Right hindlimb (tissue), 1 donor: ENCODE results near the gene ERCC6L2.

ENCODE experiments used
- DNase-seq: peaks from one replicate; pipeline ENCODE4 v3.0.0-alpha.2; 2018

Gene ERCC6L2

DNA sequence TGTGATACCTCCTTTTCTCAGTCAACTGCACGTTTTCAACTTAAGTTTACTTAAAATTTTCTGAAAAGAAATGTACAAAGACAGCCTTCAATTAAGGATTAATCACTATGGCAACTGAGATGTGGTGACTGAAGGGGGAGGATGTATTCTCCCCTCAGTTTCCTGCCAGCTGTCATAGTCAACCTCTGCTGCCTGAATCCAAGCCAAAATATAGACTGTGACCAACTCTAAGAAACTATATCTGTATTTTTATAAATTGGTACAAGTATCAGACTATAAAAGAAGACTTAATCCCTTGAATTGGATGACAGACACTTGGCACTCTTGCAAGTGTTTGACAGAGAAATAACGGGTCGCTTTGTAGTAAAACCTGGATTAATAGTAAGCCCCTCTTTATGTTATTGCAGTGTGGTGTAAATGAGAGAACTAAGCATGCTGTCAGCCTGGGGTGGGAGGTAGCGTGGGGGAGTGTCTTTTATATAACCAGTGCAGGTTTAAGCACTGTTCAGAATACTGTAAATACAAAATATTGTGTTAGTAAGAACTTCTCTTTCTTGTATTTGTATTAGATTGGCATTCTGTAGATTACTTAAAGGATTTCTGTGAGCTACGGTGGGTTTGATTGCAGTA, 106.4 kb downstream of the ERCC6L2 start:
- peak; percentile 19 for DNase-seq

DNA sequence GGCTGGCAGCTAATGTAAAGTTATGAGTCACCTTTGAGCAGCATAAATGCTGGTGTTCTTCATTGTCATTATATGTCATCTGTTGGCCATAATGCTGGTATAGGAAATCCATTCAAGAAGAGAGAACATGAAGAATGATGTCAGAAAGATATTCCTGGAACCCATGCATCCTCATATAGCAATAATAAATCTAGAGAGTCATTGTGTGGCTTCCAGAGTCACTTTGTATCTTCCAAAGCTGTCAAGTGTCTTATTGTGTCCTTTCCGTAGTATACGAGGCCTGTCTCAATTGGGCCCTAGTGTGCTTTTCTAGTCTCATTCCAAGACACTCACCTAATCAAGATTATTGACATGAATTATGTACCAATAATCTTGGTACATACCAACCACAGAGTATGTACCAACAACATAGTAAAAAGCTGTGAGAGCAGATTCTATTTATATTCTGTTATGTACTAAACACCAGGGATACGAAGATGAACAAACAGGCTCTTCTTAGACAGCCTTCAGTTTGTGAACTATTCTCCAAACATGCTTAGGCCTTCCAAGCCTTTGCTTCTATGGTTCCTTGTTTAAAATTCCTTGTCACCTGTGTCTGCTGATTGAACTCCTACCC, 110.1 kb downstream of the ERCC6L2 start:
- no peak for DNase-seq

DNA sequence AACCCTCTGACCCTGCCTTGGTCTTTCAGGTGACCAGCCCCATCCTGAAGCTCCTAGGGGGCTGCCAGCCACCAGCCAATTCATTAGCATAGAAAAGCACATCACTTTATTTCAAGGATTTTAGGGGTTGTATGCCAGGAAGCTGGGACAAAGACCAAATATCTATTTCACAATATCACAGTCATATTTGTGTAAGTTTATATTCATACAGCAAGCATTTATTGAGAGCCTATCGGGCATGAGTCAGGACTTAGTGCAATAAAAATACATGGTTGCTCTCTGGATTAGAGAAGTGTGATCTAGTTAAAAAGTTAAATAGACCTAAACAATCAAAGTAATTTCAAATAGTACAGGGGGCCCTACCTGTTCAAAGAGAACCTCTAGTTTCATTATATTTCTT, 113.8 kb downstream of the ERCC6L2 start:
- DNase-seq, result no peak

DNA sequence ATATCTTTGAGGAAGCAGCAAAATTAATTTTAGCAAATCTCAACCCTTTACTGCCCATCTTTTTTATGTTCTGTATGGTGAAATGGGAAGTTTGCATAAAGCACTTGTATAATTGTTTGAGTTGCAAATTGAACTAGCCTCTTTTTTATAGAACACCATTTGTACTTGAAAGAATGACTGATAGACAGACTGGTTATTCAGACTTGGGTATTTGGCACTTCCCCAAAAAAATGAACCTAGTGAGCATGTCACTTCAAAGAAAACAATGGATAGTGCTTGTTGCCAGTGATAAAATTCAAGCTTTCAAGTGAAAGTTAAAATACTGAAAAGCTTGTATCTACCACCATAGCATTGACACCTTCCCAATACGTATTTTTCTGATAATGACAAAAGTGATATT, 115.8 kb downstream of the ERCC6L2 start:
- no peak for DNase-seq

DNA sequence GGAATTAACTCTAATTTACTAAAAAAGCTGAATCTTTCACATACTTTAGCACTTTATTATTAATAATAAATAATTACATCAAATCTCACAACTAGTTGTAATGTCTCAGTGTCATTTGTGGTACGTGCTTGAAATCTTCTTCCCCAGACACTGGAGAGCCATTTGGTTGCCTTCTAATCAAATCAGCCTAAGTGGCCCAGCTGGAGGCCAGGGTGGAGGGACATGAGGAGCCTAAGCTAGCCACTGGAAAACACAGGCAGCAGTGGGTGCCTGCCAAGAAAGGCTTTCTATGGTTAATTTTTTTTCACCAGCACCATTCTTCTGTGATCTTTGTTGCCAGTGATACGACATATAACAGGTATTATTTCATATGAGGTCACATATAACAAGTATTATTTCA, 117.0 kb downstream of the ERCC6L2 start:
- no peak for DNase-seq

DNA sequence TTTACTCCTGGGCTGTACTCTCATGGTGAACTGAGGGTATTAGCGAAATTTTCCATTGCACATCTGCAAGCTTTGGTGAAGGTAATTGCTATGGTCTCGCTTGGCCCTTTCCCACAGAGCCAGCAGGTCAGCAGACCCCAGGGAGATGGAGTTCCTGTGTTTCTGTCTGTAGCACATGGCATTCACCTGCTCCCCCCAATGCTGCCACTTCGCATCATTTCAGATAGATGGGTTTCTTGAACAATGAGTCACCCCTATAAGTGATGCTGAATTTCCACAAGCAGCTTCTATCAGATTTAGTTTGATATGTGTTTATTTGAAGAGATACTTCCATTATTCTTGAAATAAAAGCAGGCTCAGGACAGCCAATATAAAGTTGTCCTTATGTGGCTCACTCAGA, 117.8 kb downstream of the ERCC6L2 start:
- no peak for DNase-seq

DNA sequence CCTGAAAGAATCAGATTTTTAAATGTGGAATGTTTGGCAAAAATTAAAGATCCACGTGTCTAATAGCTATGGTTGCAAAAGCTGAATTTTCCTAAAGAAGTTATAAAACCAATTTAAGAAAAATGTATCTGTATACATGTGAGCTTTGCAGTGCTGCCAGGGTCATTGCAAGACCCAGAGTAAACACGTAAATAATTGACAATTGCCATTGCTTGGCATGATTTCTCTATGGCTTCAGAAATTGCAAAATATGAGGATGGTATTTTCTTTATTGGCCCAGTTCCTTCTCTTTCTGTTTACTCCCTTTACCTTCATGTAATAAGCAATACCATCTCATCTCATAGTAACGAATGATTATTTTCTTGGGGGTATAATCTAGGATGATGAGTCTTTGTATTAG, 123.9 kb downstream of the ERCC6L2 start:
- no peak for DNase-seq

DNA sequence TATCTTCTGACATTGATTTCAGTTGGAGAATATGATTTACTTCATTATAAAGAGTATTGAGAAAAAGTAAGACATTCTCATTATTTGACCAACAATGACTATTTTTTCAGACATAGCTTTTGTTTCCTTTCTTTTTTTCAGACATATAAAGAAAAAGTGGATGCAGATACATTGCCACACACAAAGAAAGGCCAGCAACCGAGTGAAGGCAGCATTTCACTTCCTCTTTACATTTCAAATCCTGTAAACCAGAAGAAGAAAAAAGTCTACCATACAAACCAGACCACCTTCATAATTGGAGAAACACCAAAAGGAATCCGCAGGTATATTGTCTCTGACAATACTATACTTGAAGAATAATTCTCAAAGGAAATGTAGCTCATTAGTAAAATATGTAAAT, 128.9 kb downstream of the ERCC6L2 start:
- no peak for DNase-seq

DNA sequence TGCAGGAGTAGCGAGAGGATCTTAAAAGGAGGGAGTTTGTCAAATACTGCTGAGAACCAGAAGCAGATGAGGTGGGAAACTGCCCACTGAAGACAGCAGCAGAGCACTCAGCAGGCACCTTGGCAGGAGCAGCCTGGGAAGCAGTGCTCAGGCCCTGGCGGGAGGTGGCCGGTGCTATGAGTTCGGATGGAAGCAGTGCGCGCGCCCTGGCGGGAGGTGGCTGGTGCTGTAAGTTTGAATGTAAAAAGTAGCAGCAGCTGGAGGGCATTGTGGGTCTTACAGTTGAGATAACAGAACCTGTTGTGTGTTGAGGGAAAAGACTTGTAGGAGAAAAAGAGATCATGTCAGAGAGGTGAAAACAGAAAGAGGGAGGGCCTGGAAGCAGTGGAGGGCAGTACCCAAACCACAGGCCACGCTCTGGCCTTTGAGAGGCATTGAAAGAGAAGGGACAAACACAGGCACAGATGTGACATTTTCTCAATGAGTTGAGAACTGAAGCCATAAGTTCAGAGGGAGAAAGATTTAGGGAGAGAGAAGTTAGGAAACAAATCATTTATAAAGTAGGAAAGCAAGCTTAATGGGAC, 130.9 kb downstream of the ERCC6L2 start:
- DNase-seq, result no peak

DNA sequence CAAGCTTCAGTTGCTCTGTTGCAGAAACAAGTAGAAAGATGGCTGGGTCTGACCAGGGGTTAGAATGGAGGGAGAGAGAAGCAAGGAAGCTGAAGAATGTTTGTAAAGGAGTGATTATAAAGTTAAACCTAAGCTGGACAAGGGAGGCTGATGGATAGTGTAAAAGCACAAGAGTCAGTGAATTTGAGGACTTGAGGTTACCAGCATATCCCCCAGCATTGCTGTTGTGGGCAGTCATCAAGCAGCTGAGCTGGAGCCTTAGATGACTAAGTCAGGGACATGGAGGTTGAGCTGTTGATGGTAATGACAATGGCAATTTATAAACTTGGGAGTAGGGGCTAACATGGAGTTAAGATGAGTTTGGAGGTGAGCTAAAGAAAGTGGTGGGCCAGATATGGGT, 131.5 kb downstream of the ERCC6L2 start:
- DNase-seq, result no peak

DNA sequence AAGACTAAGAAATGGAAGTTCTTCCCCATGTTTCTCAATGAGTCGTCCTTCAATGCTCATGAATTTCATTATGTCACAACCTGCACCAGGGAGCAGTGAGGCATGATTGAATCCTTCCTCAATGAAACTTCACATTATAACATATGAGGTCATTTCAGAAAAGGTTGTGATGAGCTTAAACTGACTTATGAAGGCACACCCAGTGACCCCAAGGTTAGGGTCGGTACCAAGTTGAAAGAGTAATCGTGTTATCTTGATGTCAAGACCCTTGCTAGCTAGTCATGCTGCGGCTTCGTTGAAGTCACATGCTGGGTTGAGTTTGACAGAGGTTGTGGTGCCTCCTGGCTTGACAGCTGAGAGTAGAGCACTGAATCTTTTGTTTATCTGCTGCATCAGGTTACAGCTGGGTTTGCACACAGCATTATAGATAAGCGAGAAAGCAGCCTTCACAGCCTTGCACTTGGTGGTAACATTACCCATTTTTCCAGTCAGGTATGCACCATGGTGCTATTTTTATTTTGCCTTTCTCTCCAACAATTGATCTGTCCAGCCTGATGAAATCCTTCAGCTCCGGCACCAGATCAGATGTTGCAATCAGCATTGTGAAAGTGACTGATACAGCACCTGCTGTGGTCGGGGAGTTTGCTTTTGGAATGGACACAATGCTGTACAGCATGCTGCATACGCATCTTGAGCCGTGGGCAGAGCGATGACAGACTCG, 133.2 kb downstream of the ERCC6L2 start:
- no peak for DNase-seq

DNA sequence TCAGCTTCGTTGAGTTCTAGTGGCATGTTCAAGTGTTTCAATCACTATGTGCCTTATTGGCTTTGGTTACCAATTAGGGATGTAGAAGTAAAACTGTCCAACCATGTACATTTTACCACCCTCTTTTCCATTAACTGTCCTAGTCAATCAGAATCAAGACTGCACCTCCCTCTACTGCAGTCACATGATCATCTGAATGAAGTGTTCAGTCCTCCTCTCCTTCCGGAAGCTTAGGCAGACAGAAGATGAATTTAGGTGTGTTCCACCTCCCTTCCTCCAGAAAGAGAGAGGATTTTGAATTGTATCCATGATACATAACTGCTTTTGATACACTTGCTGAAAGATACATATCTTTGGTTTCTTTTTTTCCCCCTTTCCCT, 133.7 kb downstream of the ERCC6L2 start:
- DNase-seq, result no peak

DNA sequence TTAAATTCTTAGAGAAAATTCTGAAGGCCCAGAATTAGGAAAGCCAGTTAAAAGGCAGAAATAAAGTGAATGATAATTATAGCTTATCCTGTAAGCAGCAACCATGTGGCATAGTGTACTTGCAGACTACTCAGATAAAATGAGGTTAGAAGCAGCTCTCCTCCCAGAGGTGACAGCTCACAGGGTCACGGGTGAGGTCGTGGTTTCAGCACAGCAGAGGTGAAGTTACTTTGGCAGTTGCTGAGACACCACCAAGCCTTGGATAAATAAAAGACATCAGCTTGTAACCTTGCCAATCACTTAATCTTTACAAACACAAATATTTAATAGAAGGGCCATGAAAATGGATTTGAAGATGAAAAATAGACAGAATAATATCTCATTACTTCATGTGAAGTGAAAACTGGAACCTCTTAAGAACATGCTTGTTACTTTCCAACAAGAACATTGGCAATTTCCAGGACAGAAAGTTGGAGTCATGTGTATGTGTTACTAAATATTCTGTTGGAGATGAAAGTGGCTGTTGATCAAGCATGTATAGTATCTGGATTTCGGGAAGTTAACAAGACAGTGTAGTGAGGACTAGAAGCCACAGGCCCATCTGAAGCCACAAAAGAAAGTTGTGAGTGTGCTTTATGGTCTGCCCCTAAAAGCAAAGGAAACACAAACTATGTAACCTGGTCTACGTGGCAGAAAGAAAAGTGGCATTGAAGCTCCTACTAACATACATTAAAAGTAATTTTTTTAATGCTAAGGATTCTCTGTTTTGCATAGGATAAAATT, 134.4 kb downstream of the ERCC6L2 start:
- DNase-seq, result no peak

DNA sequence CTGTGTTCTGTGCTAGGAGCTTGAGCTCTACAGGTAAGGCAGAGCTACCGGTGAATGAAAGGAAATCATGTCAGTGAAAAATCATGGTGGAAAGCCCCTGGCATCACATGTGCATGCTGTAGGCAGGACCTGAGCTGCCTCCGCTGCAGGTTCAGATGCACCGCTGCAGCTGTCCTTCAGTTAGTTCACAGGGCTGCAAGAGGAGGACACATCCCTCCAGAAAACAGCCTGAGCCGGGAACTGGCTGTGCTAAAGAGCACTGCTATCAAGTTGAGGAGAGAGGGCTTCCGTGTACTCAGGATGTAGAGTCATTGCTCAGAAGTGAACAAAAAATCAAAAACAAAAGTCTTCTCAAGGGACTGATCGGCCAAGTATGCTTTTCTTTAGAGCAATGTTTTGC, 138.6 kb downstream of the ERCC6L2 start:
- DNase-seq, result no peak

DNA sequence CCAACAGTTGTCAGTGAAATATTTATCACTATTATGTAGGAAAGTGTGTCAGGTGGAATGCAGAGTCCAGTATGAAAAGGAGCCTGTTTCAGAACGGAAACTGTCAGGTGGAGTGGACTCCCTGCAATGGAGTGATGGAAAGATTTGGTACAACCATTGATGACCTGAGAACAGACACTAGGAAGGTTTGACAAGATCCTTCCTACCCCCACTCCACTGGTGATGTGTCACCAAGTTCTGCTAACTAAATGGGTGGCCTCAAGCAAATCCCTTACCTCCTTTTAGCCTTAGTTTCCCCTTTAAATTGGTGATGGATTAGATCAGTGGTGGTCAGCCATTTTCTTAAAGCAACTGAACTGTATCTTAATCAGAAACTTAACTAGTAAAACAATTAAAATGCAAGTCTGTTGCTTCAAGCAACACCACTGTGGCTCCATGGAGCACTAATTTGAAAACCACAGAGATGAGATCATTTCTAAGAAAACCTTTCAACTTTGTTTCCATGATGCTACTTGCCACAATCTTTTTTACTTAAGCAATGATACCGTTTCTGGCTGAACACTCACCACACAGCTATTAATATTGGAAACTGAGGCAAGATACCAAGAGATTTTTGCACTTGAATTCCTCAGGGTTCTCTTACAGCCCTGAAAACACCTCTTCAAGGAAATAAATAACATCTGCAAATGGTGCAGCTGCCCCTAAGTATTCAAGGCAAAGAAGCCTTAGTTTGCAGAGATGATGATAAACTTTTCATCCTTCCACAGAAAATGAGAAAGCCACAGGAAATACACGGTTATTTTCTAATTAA, 140.6 kb downstream of the ERCC6L2 start:
- no peak for DNase-seq
